WTC11 (cell line): Measurements from ENCODE around the gene CDK17. TPM values are rescaled to one million over a fixed set of nuclear protein-coding genes. Genes with fewer than 3 reads are reported as not detected.

ENCODE experiments used
- ATAC-seq: fragments of 200-7000 bp; cut with Tn5 transposase; 2 replicates; pipeline ENCODE4 v1.10.0; 2021; ENCODE audit warnings: mild to moderate bottlenecking, moderate library complexity
- CTCF ChIA-PET: fragments of 300-600 bp; sonication (Branson Sonifier 250); formaldehyde crosslinking; loops from one replicate; lab custom pipeline; 2021; ENCODE audit warnings: antibody characterized with exemption; lab: Charles Lee
- POLR2A ChIA-PET: fragments of 350-600 bp; sonication (Branson Sonifier 250); formaldehyde crosslinking; loops from one replicate; lab custom pipeline; 2021; ENCODE audit warnings: antibody characterized with exemption; lab: Charles Lee
- DNase-seq: peaks from one replicate; pipeline ENCODE4 v3.0.0; 2021; ENCODE audit warnings: low spot score
- H3K27ac Mint-ChIP-seq: 2 replicates; pipeline ENCODE4 v1.8.0; 2021; ENCODE audit warnings: mixed read lengths
- H3K27me3 Mint-ChIP-seq: 2 replicates; pipeline ENCODE4 v1.8.0; 2021; ENCODE audit warnings: low read depth, mild to moderate bottlenecking, moderate library complexity, mixed read lengths
- H3K36me3 Mint-ChIP-seq: 2 replicates; pipeline ENCODE4 v1.8.0; 2021; ENCODE audit warnings: mixed read lengths
- H3K4me1 Mint-ChIP-seq: 2 replicates; pipeline ENCODE4 v1.8.0; 2022; ENCODE audit warnings: mixed read lengths
- H3K4me3 Mint-ChIP-seq: 2 replicates; pipeline ENCODE4 v1.8.0; 2021; ENCODE audit warnings: mild to moderate bottlenecking, moderate library complexity, mixed read lengths
- H3K9me3 Mint-ChIP-seq: 2 replicates; pipeline ENCODE4 v1.8.0; 2021; ENCODE audit warnings: mixed read lengths
- ATF1 ChIP-seq: sonication (generic); formaldehyde crosslinking; IDR thresholded peaks from 2 replicates; pipeline ENCODE4 v1.8.1; 2023; ENCODE audit warnings: mild to moderate bottlenecking, moderate library complexity, missing genetic modification reagents
- ELF4 ChIP-seq: sonication (generic); formaldehyde crosslinking; IDR thresholded peaks from 2 replicates; pipeline ENCODE4 v1.8.1; 2022; ENCODE audit warnings: low read depth, mild to moderate bottlenecking, moderate library complexity, missing genetic modification reagents
- ESRRA ChIP-seq: sonication (generic); formaldehyde crosslinking; IDR thresholded peaks from 2 replicates; pipeline ENCODE4 v1.8.1; 2022; ENCODE audit warnings: mild to moderate bottlenecking, missing genetic modification reagents, borderline replicate concordance
- ETV6 ChIP-seq: sonication (generic); formaldehyde crosslinking; IDR thresholded peaks from 2 replicates; pipeline ENCODE4 v1.8.1; 2022; ENCODE audit warnings: mild to moderate bottlenecking, missing genetic modification reagents
- IRF2 ChIP-seq: sonication (generic); formaldehyde crosslinking; IDR thresholded peaks from 2 replicates; pipeline ENCODE4 v1.8.0; 2022; ENCODE audit warnings: low read depth, missing genetic modification reagents, borderline replicate concordance
- JAZF1 ChIP-seq: fragments of 250-450 bp; sonication (Bioruptor Pico); IDR thresholded peaks from 2 replicates; pipeline ENCODE4 v1.9.0; 2021; ENCODE audit warnings: moderate library complexity, mild to moderate bottlenecking, inconsistent platforms
- KAT7 ChIP-seq: sonication (generic); formaldehyde crosslinking; IDR thresholded peaks from 2 replicates; pipeline ENCODE4 v1.8.1; 2023; ENCODE audit warnings: missing genetic modification reagents, mild to moderate bottlenecking, borderline replicate concordance
- MYBL2 ChIP-seq: sonication (generic); formaldehyde crosslinking; IDR thresholded peaks from 2 replicates; pipeline ENCODE4 v1.8.1; 2023; ENCODE audit warnings: mild to moderate bottlenecking, moderate library complexity, missing genetic modification reagents
- NFE2L1 ChIP-seq: sonication (generic); formaldehyde crosslinking; IDR thresholded peaks from 2 replicates; pipeline ENCODE4 v1.8.1; 2023; ENCODE audit warnings: missing genetic modification reagents
- NFYB ChIP-seq: sonication (generic); formaldehyde crosslinking; conservative IDR thresholded peaks from 2 replicates; pipeline ENCODE4 v1.8.0; 2022; ENCODE audit warnings: low read depth, missing genetic modification reagents
- NR1H2 ChIP-seq: sonication (generic); formaldehyde crosslinking; IDR thresholded peaks from 2 replicates; pipeline ENCODE4 v1.9.0; 2021; ENCODE audit warnings: mild to moderate bottlenecking, moderate library complexity, missing genetic modification reagents
- OVOL2 ChIP-seq: fragments of 250-450 bp; sonication (Bioruptor Pico); IDR thresholded peaks from 2 replicates; pipeline ENCODE4 v1.9.0; 2021; ENCODE audit warnings: mild to moderate bottlenecking, borderline replicate concordance
- SMAD4 ChIP-seq: sonication (generic); formaldehyde crosslinking; IDR thresholded peaks from 2 replicates; pipeline ENCODE4 v1.8.0; 2022; ENCODE audit warnings: mild to moderate bottlenecking, missing genetic modification reagents
- TEAD4 ChIP-seq: sonication (generic); formaldehyde crosslinking; IDR thresholded peaks from 2 replicates; pipeline ENCODE4 v1.8.0; 2022; ENCODE audit warnings: mild to moderate bottlenecking, missing genetic modification reagents
- ZBTB21 ChIP-seq: sonication (generic); formaldehyde crosslinking; IDR thresholded peaks from 2 replicates; pipeline ENCODE4 v1.8.1; 2023; ENCODE audit warnings: mild to moderate bottlenecking, missing genetic modification reagents, borderline replicate concordance
- ZNF396 ChIP-seq: fragments of 250-450 bp; sonication (Bioruptor Pico); IDR thresholded peaks from 2 replicates; pipeline ENCODE4 v1.8.0; 2021; ENCODE audit warnings: mild to moderate bottlenecking, moderate library complexity, borderline replicate concordance
- ZNF671 ChIP-seq: fragments of 250-450 bp; sonication (Bioruptor Pico); IDR thresholded peaks from 2 replicates; pipeline ENCODE4 v1.8.0; 2021; ENCODE audit warnings: mild to moderate bottlenecking
- total RNA-seq: library from RNA; stranded (reverse); gene quantifications from 3 replicates; pipeline ENCODE4 v1.2.3, GENCODE V29; 2021
- TF ChIP-seq, protein P1 (sequence below): sonication (generic); formaldehyde crosslinking; IDR thresholded peaks from 2 replicates; pipeline ENCODE4 v1.8.0; 2022; ENCODE audit warnings: mild to moderate bottlenecking, missing genetic modification reagents
- TF ChIP-seq, protein P2 (sequence below): sonication (generic); formaldehyde crosslinking; IDR thresholded peaks from 2 replicates; pipeline ENCODE4 v1.8.1; 2023; ENCODE audit warnings: mild to moderate bottlenecking, missing genetic modification reagents, moderate library complexity
- TF ChIP-seq, protein P3 (sequence below): sonication (generic); formaldehyde crosslinking; IDR thresholded peaks from 2 replicates; pipeline ENCODE4 v1.8.1; 2022; ENCODE audit warnings: low read depth, missing genetic modification reagents, borderline replicate concordance
- TF ChIP-seq, protein P4 (sequence below): fragments of 250-450 bp; sonication (Bioruptor Pico); IDR thresholded peaks from 2 replicates; pipeline ENCODE4 v1.9.0; 2021; ENCODE audit warnings: mild to moderate bottlenecking, borderline replicate concordance
- TF ChIP-seq, protein P5 (sequence below): sonication (generic); formaldehyde crosslinking; IDR thresholded peaks from 2 replicates; pipeline ENCODE4 v1.8.0; 2022; ENCODE audit warnings: mild to moderate bottlenecking, missing genetic modification reagents
- TF ChIP-seq, protein P6 (sequence below): fragments of 250-450 bp; sonication (Bioruptor Pico); IDR thresholded peaks from 2 replicates; pipeline ENCODE4 v2.1.2; 2022; ENCODE audit warnings: mild to moderate bottlenecking, moderate library complexity

The CDK17 gene
- total RNA-seq, 1 experiment from 2014 or later: 20.0 TPM

DNA sequence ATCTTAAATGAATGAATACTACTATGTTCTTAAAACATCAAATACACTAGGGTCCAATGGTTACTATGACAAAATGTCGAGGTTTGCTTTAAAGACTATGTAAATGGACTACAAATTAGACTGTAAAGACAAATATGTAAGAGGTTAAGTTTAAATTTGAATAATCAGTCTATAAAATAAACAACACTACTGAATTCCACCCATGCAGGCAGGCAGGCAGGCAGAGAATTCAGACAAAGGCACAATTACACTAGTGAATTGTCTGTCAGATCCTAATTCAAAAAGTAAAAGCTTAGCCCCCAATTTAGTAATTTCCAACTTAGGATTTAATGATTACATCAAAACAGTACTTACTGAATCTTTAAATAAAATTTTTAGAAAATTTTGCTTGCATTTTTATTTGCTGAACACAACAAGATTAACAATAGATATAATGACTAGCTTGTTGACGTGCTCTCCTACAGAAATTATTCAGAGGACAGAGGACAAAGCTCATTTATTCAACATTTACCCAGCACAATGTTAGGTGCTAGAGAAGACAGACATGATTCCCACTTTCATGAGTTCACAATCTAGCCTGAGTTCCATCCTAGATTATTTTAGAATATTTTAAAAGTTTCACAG is 97.4 kb downstream of the CDK17 start:
- ChIA-PET CTCF (interaction anchor here (0.8 to 1.0 kb wide), 2 partner anchors 62 to 97 kb away, joined by 3 read pairs; partner anchors contain the start of gene CDK17), POLR2A (no interaction called here)
- Mint-ChIP-seq H3K9me3 (no peaks in the 10 kb centered on the region), H3K27ac (no peak overlapping the region), H3K27me3 (no peaks in the 10 kb centered on the region), H3K4me3 (no peak overlapping the region), H3K4me1 (peaks cover 15% of the 10 kb centered on the region), H3K36me3 (peaks cover 9% of the 10 kb centered on the region)
- TF ChIP-seq IRF2 (CRISPR knock-in tag) (no peak), TEAD4 (no peak), KAT7 (CRISPR knock-in tag) (no peak), MYBL2 (CRISPR knock-in tag) (no peak), ZNF671 (CRISPR knock-in tag) (no peak), ATF1 (CRISPR knock-in tag) (no peak), ETV6 (CRISPR knock-in tag) (no peak), JAZF1 (CRISPR knock-in tag) (no peak), ESRRA (no peak), NFYB (CRISPR knock-in tag) (no peak)
- TF ChIP-seq, protein P1, sequence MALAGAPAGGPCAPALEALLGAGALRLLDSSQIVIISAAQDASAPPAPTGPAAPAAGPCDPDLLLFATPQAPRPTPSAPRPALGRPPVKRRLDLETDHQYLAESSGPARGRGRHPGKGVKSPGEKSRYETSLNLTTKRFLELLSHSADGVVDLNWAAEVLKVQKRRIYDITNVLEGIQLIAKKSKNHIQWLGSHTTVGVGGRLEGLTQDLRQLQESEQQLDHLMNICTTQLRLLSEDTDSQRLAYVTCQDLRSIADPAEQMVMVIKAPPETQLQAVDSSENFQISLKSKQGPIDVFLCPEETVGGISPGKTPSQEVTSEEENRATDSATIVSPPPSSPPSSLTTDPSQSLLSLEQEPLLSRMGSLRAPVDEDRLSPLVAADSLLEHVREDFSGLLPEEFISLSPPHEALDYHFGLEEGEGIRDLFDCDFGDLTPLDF (CRISPR knock-in tag): no peak
- TF ChIP-seq, protein P2, sequence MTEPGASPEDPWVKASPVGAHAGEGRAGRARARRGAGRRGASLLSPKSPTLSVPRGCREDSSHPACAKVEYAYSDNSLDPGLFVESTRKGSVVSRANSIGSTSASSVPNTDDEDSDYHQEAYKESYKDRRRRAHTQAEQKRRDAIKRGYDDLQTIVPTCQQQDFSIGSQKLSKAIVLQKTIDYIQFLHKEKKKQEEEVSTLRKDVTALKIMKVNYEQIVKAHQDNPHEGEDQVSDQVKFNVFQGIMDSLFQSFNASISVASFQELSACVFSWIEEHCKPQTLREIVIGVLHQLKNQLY (CRISPR knock-in tag): no peak
- no peak for DNase-seq
- no peak for ATAC-seq

DNA sequence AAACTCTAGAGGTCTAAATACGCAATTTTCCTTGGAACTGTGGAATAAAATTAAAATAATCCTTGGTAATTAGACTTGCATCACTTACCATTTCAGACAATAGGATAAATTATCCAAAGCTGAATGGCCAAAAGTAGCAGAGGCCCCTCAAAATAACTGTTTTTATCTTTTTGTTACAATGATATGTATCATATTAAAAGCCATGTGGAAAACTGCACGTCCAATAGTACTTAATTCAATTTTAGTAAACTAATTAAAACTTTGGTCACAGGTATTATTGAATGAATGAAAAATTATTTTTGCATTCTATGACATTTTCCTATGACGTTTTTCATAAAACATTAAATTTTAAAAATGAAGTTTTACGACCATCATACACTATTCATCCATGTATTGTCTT is 98.5 kb downstream of the CDK17 start:
- ChIA-PET POLR2A (interaction anchor here (0.6 kb wide), 1 partner anchor 109 kb away, joined by 3 read pairs; no protein-coding TSS in a partner anchor), CTCF (interaction anchor here (0.7 to 1.4 kb wide), 2 partner anchors 71 to 188 kb away, joined by 3 to 4 read pairs; partner anchors contain the start of gene CFAP54)
- Mint-ChIP-seq H3K27me3 (no peaks in the 10 kb centered on the region), H3K9me3 (no peaks in the 10 kb centered on the region), H3K27ac (no peak overlapping the region), H3K4me3 (no peak overlapping the region), H3K4me1 (peaks cover 15% of the 10 kb centered on the region), H3K36me3 (peaks cover 9% of the 10 kb centered on the region)
- ATAC-seq (no peak), DNase-seq (no peak)
- TF ChIP-seq, protein P3, sequence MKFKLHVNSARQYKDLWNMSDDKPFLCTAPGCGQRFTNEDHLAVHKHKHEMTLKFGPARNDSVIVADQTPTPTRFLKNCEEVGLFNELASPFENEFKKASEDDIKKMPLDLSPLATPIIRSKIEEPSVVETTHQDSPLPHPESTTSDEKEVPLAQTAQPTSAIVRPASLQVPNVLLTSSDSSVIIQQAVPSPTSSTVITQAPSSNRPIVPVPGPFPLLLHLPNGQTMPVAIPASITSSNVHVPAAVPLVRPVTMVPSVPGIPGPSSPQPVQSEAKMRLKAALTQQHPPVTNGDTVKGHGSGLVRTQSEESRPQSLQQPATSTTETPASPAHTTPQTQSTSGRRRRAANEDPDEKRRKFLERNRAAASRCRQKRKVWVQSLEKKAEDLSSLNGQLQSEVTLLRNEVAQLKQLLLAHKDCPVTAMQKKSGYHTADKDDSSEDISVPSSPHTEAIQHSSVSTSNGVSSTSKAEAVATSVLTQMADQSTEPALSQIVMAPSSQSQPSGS (CRISPR knock-in tag): no peak

DNA sequence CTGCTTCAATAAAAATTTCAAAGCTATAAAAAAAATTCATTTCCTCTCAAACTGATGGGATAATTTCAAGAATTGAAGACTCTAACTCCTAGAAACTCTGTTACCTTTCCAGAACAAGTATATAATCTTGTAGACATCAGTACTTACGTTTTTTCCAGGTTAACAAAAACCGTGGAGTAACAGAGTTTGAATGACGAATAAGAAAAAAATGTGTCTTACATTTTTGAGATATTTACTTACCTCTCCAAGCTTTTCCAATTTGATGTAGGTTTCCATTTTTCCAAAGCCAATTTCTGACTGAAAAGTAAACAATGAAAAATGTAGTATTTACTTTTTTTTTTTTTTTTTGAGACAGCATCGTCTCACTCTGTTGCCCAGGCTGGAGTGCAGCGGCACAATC is 100.2 kb downstream of the CDK17 start:
- DNase-seq: no peak
- CTCF ChIA-PET: interaction anchor here (0.7 to 1.4 kb wide), 2 partner anchors 189 to 835 kb away, joined by 4 to 5 read pairs; partner anchors contain the start of gene CFAP54
- TF ChIP-seq, protein P4, sequence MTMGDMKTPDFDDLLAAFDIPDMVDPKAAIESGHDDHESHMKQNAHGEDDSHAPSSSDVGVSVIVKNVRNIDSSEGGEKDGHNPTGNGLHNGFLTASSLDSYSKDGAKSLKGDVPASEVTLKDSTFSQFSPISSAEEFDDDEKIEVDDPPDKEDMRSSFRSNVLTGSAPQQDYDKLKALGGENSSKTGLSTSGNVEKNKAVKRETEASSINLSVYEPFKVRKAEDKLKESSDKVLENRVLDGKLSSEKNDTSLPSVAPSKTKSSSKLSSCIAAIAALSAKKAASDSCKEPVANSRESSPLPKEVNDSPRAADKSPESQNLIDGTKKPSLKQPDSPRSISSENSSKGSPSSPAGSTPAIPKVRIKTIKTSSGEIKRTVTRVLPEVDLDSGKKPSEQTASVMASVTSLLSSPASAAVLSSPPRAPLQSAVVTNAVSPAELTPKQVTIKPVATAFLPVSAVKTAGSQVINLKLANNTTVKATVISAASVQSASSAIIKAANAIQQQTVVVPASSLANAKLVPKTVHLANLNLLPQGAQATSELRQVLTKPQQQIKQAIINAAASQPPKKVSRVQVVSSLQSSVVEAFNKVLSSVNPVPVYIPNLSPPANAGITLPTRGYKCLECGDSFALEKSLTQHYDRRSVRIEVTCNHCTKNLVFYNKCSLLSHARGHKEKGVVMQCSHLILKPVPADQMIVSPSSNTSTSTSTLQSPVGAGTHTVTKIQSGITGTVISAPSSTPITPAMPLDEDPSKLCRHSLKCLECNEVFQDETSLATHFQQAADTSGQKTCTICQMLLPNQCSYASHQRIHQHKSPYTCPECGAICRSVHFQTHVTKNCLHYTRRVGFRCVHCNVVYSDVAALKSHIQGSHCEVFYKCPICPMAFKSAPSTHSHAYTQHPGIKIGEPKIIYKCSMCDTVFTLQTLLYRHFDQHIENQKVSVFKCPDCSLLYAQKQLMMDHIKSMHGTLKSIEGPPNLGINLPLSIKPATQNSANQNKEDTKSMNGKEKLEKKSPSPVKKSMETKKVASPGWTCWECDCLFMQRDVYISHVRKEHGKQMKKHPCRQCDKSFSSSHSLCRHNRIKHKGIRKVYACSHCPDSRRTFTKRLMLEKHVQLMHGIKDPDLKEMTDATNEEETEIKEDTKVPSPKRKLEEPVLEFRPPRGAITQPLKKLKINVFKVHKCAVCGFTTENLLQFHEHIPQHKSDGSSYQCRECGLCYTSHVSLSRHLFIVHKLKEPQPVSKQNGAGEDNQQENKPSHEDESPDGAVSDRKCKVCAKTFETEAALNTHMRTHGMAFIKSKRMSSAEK (CRISPR knock-in tag): no peak
- TF ChIP-seq ETV6 (CRISPR knock-in tag): no peak
- no peak for TF ChIP-seq OVOL2
- TF ChIP-seq, protein P5, sequence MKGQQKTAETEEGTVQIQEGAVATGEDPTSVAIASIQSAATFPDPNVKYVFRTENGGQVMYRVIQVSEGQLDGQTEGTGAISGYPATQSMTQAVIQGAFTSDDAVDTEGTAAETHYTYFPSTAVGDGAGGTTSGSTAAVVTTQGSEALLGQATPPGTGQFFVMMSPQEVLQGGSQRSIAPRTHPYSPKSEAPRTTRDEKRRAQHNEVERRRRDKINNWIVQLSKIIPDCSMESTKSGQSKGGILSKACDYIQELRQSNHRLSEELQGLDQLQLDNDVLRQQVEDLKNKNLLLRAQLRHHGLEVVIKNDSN (CRISPR knock-in tag): no peak
- TF ChIP-seq ZNF396 (CRISPR knock-in tag): no peak
- TF ChIP-seq SMAD4: no peak
- no peak for TF ChIP-seq TEAD4
- TF ChIP-seq NR1H2: no peak
- no peak for TF ChIP-seq ZNF671 (CRISPR knock-in tag)
- TF ChIP-seq ZBTB21 (CRISPR knock-in tag): no peak
- no peak for TF ChIP-seq NFE2L1 (CRISPR knock-in tag)
- no peak for TF ChIP-seq ELF4 (CRISPR knock-in tag)
- TF ChIP-seq, protein P6, sequence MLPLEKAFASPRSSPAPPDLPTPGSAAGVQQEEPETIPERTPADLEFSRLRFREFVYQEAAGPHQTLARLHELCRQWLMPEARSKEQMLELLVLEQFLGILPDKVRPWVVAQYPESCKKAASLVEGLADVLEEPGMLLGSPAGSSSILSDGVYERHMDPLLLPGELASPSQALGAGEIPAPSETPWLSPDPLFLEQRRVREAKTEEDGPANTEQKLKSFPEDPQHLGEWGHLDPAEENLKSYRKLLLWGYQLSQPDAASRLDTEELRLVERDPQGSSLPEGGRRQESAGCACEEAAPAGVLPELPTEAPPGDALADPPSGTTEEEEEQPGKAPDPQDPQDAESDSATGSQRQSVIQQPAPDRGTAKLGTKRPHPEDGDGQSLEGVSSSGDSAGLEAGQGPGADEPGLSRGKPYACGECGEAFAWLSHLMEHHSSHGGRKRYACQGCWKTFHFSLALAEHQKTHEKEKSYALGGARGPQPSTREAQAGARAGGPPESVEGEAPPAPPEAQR (CRISPR knock-in tag): no peak

More for the DNA sequence above, 100.2 kb downstream of the CDK17 start:
- Mint-ChIP-seq H3K4me1 (peaks cover 15% of the 10 kb centered on the region), H3K4me3 (no peak overlapping the region), H3K36me3 (peaks cover 9% of the 10 kb centered on the region), H3K27ac (no peak overlapping the region), H3K27me3 (no peaks in the 10 kb centered on the region), H3K9me3 (no peaks in the 10 kb centered on the region)
- ATAC-seq: no peak
- POLR2A ChIA-PET: no interaction called here
